Uterus (tissue), 2 donors: ENCODE results near the gene CC2D1A.

Experiments used
- CTCF ChIP-seq, 4 experiments: fragments of 200-600 bp in 2 of 4; fragments of 450-650 bp in 2 of 4; sonication (generic) in 2 of 4; IDR thresholded peaks; one replicate each; pipeline ENCODE4 v1.5.1; 2016 to 2019; ENCODE audit warnings: antibody characterized with exemption in 4 of 4, mild to moderate bottlenecking in 2 of 4, moderate library complexity in 1 of 4
- POLR2A ChIP-seq, 2 donors: fragments of 450-650 bp; IDR thresholded peaks; one replicate each; pipeline ENCODE4 v1.6.1; 2016; ENCODE audit warnings: antibody characterized with exemption in 2 of 2, mild to moderate bottlenecking in 1 of 2, moderate library complexity in 1 of 2

- TF ChIP-seq POLR2A (IDR thresholded peaks at IDR 0.05) (no peak), CTCF (IDR thresholded peaks at IDR 0.05) (no peak)
These were observed 59.4 kb downstream of the CC2D1A start for GRCh38 chr19:13965377-13965896.
